Measurements from ENCODE around the gene DPYSL4.
"Not testable (repeated sequence)": the region's sequence is repeated elsewhere in the genome, so short reads cannot be mapped to it uniquely, and the experiment has no call there.

DPYSL4 gene

GRCh38 chr10:132150777-132151176, 36.0 kb upstream of the DPYSL4 start:
- no peak for DNase-seq

- no peak for DNase-seq
Observed at GRCh38 chr10:132151286-132151950, 35.3 kb upstream of the DPYSL4 start.

DNA sequence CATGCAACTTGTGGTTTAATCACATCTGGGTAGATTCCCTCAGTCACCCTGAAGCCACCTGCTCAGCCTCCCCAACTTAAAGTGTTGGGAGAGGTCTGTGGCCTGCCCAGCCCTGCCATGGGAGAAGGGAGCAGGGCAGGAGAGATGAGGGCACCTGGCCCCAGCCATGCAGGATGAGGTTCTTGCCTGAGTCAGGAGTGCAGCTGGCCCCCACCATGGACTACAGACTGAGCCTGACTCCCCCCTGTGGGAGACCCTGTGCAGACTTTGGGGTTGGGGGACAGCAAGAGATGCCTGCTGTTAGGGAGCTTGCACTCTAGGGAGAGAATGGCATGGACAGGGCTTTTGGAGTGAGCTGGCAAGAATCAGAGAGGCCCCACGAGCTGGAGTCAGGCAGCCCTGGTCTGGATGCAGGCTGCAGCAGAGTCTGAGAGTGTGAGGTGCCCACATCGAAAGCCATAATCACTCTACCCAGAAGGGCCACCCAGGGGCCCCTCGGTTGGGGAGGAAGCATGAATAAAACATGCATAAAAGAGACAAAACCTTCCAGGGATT, 34.7 kb upstream of the DPYSL4 start:
- no peak for DNase-seq

- no peak for DNase-seq
Observed at GRCh38 chr10:132152896-132153580, 33.7 kb upstream of the DPYSL4 start.

DNA sequence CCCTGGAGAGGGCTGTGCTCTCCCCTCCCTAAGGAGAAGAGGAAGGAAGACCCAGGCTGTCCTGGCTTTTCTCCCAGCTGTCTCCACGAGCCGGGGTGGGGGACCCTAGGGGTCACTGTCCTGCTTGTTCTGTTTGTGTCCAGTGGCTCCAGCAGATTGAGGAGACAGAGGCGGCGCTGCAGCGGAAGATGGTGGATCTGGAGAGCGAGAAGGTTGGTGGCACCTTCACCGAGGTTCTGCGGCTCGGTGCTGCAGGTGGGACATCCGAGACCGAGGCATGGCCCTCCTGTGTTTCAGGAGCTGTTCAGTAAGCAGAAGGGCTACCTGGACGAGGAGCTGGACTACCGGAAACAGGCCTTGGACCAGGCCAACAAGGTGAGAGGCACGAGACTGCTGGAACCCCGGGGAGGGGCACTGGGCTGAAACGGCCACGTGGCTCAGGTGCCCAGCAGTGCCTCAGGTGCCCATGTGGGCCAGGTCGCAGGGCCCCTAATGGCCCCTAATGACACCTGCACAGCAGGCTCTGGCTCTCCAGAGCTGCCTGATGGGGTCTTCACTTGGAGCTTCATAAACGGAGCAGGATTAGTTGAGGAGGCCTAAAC, 33.0 kb upstream of the DPYSL4 start:
- DNase-seq, result no peak

DNA sequence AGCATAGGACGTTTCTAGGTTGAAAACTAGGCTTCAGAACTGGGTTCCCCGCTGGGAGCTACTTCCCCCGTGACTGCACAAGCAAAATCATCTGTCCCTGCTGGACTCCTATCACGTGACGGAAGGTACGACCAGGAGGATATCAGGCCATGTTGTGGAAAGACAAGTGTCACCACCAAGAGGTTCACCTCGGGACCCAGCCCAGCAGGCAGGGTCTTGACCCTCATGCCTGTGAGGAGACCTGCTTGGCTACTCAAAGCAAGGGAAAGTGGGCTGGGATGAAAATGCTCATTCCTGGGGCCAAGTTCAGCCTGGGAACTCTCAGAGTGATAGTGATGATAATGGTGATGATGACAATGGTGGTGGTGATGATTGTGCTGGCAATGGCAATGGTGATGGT, 32.3 kb upstream of the DPYSL4 start:
- no peak for DNase-seq

DNA sequence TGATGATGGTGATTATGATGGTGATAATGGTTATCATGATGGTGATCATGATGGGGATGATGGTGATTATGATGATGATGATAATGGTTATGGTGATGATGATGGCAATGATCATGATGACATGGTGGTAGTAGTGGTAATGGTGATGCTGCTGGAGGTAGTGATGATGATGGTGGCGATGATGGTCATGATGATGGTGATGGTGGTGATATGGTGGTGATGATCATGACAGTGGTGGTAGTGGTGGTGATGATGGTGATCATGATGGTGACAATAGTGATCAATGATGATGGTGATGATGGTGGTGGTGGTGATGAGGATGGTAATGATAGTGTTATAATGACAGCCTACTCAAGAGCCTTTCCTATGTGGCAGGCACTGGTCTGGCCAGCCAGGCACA, 31.8 kb upstream of the DPYSL4 start:
- DNase-seq, result no peak

GRCh38 chr10:132155723-132156381, 30.9 kb upstream of the DPYSL4 start:
- DNase-seq, result no peak

DNA sequence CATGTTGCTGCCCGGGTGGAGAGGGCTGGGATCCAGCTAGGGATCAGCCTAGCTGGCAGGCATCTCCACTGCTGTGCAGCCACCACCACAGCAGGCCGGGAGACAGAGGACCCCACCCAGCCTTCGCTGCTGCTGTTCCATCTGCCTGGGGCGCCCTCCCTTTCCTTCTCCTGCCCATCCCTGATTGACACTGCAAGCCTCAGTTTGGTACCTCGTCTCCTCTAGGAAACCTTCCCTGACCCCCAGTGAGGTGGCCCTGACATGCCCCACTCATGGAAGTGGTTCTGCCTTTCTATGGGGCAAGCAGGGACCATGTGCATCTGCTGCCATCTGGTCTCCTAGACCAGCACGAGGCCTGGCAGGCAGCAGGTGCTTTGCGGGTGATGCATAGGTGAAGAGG, 30.4 kb upstream of the DPYSL4 start:
- DNase-seq, result no peak

GRCh38 chr10:132157101-132157500, 29.6 kb upstream of the DPYSL4 start:
- DNase-seq, result no peak

GRCh38 chr10:132158122-132158741, 28.5 kb upstream of the DPYSL4 start:
- no peak for DNase-seq

GRCh38 chr10:132158823-132159222, 27.9 kb upstream of the DPYSL4 start:
- DNase-seq, result no peak

GRCh38 chr10:132159302-132160230, 27.2 kb upstream of the DPYSL4 start:
- DNase-seq, result not testable (repeated sequence)

- not testable (repeated sequence) for DNase-seq
Observed at GRCh38 chr10:132160231-132160630, 26.5 kb upstream of the DPYSL4 start.

DNA sequence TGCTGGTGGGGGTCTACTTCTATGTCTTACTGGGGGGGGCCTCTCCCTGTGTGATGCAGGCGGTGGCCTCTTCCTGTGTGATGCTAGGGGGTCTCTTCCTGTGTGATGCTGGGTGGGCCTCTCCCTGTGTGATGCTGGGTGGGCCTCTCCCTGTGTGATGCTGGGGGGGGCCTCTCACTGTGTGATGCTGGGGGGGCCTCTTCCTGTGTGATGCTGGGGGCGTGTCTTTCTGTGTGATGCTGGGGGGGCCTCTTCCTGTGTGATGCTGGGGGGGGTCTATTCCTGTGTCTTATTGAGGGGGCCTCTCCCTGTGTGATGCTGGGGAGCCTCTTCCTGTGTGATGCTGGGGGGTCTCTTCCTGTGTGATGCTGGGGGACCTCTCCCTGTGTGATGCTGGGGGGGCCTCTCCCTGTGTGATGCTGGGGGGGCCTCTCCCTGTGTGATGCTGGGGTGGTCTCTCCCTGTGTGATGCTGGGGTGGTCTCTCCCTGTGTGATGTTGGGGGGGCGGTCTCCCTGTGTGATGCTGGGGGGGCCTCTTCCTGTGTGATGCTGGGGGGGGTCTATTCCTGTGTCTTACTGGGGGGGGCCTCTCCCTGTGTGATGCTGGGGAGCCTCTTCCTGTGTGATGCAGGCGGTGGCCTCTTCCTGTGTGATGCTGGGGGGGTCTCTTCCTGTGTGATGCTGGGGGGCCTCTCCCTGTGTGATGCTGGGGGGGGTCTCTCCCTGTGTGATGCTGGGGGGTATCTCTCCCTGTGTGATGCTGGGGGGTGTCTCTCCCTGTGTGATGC, 25.7 kb upstream of the DPYSL4 start:
- DNase-seq, result not testable (repeated sequence)

- peak; percentile 6 for DNase-seq
Observed at GRCh38 chr10:132162021-132162531, 24.7 kb upstream of the DPYSL4 start.

GRCh38 chr10:132162590-132163277, 24.0 kb upstream of the DPYSL4 start:
- no peak for DNase-seq

DNA sequence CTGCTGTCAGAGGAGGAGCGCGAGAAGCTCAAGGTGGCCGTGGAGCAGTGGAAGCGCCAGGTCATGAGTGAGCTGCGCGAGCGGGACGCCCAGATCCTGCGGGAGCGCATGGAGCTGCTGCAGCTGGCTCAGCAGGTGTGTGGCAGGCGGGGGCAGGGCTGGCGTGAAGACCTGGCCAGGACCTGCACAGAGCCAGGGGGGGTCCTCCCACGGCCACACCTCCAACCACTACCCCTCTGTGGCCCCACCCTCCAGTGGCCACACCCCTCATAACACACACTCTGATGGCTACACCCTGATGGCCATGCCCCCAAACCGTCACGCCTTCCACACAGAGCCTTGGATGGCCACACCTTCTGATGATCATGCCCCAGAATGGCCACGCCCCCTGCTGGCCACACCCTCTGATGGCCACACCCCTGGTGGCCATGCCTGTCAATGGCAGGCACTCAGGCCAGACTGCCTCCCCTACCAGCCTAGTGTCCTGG, 23.4 kb upstream of the DPYSL4 start:
- peak; percentile 9 for DNase-seq

- DNase-seq, result no peak
Observed at GRCh38 chr10:132163826-132164515, 22.8 kb upstream of the DPYSL4 start.
